IgD-negative memory B cell (primary cell): ENCODE measurements around the gene PARD3B. TPM values are rescaled to one million over a fixed set of nuclear protein-coding genes. Genes with fewer than 3 reads are reported as not detected.

Experiments used
- H3K27ac Mint-ChIP-seq, 3 donors: one replicate each; pipeline ENCODE4 v1.8.0; 2020 to 2022; ENCODE audit warnings: mild to moderate bottlenecking in 3 of 3, mixed read lengths in 3 of 3, moderate library complexity in 1 of 3
- H3K27me3 Mint-ChIP-seq: one replicate; pipeline ENCODE4 v1.8.0; 2021; ENCODE audit warnings: mixed read lengths
- H3K36me3 Mint-ChIP-seq: one replicate; pipeline ENCODE4 v1.8.0; 2020; ENCODE audit warnings: mild to moderate bottlenecking, mixed read lengths
- H3K4me1 Mint-ChIP-seq, 3 donors: one replicate each; pipeline ENCODE4 v1.8.0; 2020 to 2022; ENCODE audit warnings: mixed read lengths in 3 of 3, mild to moderate bottlenecking in 1 of 3
- H3K4me3 Mint-ChIP-seq, 4 donors: one replicate each; pipeline ENCODE4 v1.8.0; 2020 to 2022; ENCODE audit warnings: mild to moderate bottlenecking in 4 of 4, mixed read lengths in 4 of 4, moderate library complexity in 3 of 4
- H3K9me3 Mint-ChIP-seq, 3 donors: one replicate each; pipeline ENCODE4 v1.8.0; 2020 to 2021; ENCODE audit warnings: mixed read lengths in 3 of 3, mild to moderate bottlenecking in 1 of 3
- polyA plus RNA-seq: library from polyadenylated mRNA; unstranded; fragments of 300-500 nt; fragmentation: Illumina TruSeq; gene quantifications from one replicate; pipeline ENCODE4 v1.2.3, GENCODE V29; 2021

PARD3B gene
- polyA plus RNA-seq, 1 donor from 2014 or later = 0.04 TPM

DNA sequence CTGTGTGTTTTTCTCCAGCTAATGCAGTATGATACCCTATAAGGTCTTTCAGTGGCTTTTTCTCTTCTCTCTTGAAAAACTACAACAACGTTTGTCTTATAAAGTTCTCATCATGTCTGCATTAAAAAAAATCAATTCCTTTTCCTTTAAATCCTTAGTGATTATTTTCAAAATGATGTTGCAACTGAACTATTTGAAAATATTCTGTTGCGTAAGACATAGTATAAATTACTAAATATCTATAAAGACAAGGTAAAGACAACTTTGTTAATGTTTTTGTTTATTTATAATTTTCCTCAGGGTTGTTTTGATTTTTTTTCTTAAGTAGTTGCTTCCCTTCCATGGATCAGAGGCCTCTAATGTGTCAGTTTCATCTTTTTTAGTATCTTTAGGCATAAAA lies 21.2 kb downstream of the PARD3B start:
- Mint-ChIP-seq H3K27me3 (peaks cover 6% of the 10 kb centered on the region), H3K4me1 (no peaks in the 10 kb centered on the region), H3K27ac (no peak overlapping the region), H3K9me3 (peaks cover 0 to 1% (median 0%) of the 10 kb centered on the region in 3 donors), H3K4me3 (no peak overlapping the region), H3K36me3 (no peaks in the 10 kb centered on the region)

DNA sequence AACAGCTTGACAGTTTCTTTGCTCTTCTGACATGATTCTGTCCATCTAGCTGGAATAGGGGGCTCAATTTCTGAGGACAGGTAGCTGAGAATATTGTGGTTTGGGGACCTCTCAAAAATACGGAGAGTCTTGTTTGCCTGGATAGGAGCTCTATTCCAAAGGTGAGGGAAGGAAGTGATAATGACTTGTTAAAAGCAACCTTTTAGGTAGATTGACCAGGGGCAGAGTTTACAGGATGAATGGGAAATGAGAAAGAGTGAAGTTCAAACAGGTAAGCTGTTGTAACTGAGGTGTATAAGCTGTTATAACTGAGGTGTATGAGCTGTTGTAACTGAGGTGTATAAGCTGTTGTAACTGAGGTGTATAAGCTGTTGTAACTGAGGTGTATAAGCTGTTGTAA lies 25.1 kb downstream of the PARD3B start:
- Mint-ChIP-seq H3K27me3 (peaks cover 6% of the 10 kb centered on the region), H3K4me1 (no peaks in the 10 kb centered on the region)

DNA sequence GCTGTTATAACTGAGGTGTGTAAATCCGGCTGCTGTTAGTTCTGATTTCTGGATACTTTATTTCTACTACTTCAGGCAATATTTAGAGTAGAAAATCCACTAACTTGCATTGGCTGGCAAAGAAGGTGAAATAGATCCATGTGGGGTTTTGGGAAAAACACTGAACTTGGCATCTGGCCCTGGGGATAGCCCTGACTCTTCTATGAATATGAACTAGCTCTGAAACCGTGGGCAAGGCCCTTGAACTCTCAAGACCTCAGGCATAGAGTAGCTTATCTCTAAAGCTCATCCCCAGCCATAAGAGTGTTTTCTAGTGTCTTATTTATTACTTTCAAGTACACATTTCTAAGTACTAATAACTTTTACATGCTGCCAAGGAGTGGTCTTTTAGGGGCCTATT lies 25.8 kb downstream of the PARD3B start:
- Mint-ChIP-seq H3K27ac (no peak overlapping the region), H3K4me3 (no peak overlapping the region)

More for the DNA sequence above, 25.1 kb downstream of the PARD3B start:
- H3K27ac Mint-ChIP-seq = no peak overlapping the region
- no peak overlapping the region for H3K4me3 Mint-ChIP-seq
- H3K36me3 Mint-ChIP-seq = peaks cover 2% of the 10 kb centered on the region
- peaks cover 0 to 2% (median 0%) of the 10 kb centered on the region in 3 donors for H3K9me3 Mint-ChIP-seq

DNA sequence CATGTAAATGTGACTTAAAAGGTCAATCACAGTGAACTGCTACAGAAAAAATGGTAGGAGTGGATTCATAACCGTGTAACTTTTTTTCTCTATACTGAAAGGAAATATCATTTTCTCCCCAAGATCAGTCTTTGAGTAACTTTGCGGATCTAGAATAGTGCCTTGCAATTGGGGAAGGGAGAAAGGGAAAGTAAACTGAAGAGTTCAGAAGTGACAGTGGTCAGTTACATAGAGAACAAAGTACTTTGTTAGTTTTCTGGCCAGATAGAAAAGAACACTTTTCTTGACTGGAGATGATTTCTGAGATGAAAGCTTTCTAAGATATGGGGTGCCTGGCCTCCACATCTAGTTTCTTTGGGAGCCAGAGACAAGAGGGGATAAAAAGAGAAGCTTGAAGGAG lies 26.6 kb downstream of the PARD3B start:
- Mint-ChIP-seq H3K27ac (no peak overlapping the region), H3K4me3 (no peak overlapping the region), H3K36me3 (peaks cover 2% of the 10 kb centered on the region), H3K4me1 (no peaks in the 10 kb centered on the region), H3K9me3 (peaks cover 0 to 4% (median 2%) of the 10 kb centered on the region in 3 donors), H3K27me3 (peaks cover 4% of the 10 kb centered on the region)

More for the DNA sequence above, 25.8 kb downstream of the PARD3B start:
- H3K27me3 Mint-ChIP-seq = peaks cover 8% of the 10 kb centered on the region
- no peaks in the 10 kb centered on the region for H3K4me1 Mint-ChIP-seq
- peaks cover 0 to 4% (median 0%) of the 10 kb centered on the region in 3 donors for H3K9me3 Mint-ChIP-seq
- peaks cover 2% of the 10 kb centered on the region for H3K36me3 Mint-ChIP-seq

DNA sequence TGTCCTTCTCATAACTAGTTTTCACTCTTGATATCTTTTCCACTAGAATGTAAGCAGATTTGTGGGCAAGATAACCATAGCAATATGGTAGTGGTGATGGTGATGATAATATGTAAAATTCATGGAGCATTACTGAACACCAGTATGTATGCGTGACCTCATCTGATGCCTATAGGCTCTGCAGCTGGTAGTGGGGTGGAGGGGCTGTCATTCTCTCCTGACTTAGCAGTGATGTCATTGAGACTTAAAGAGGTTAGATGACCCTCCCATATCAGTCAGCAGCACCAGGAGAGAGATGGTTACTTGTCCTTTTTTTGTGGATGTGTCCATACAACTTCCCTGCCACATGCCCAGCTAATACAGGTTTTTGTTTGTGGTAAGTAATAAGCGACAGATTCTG lies 27.9 kb downstream of the PARD3B start:
- H3K9me3 Mint-ChIP-seq = peaks cover 0 to 3% (median 2%) of the 10 kb centered on the region in 3 donors
- H3K4me3 Mint-ChIP-seq = no peak overlapping the region
- peaks cover 2% of the 10 kb centered on the region for H3K36me3 Mint-ChIP-seq
- H3K4me1 Mint-ChIP-seq = no peaks in the 10 kb centered on the region
- H3K27me3 Mint-ChIP-seq = peaks cover 4% of the 10 kb centered on the region
- H3K27ac Mint-ChIP-seq = no peak overlapping the region

DNA sequence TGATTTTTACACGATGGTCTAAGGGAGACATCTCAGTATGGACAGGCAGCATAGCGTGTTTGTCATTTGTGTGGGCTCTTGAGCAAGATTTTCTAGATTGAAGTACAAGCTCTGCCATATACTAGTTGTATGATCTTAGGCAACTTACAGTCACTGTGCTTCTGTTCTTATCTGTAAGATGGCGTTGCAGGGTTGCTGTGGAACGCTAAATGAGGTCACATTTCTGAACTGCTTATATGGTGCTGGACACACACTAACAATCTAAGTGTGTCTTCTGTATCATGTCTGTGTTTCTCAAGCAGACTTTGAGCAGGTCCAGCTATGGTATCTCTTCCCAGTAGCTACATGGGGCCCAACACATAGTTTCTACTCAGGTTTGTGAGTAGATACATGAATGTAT lies 29.2 kb downstream of the PARD3B start:
- Mint-ChIP-seq H3K27me3 (peaks cover 2% of the 10 kb centered on the region), H3K27ac (no peak overlapping the region), H3K9me3 (peaks cover 0 to 5% (median 3%) of the 10 kb centered on the region in 3 donors), H3K4me3 (no peak overlapping the region), H3K4me1 (no peaks in the 10 kb centered on the region), H3K36me3 (peaks cover 2% of the 10 kb centered on the region)

DNA sequence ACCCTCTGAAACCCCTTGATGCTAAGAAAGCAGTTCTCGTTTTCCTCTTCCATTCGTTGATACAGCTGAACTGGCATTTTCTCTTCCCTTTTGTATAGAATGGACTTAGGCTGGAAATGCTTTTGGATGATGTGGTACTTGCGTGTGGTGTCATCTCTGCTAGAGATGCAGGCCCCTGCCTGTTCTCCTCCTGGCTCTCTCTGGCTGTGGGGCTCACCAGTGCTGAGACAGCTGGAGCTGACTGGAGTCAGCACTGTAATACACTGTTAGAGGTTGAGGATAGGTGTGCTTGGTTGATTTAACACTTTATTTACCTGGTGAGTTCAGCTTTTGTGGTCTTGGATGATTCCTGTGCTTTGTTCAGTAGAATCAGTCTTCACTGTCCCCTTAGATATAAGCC lies 30.2 kb downstream of the PARD3B start:
- Mint-ChIP-seq H3K27me3 (peaks cover 2% of the 10 kb centered on the region), H3K27ac (no peak overlapping the region), H3K4me3 (no peak overlapping the region), H3K9me3 (peaks cover 0 to 5% (median 3%) of the 10 kb centered on the region in 3 donors), H3K4me1 (no peaks in the 10 kb centered on the region), H3K36me3 (peaks cover 2% of the 10 kb centered on the region)

DNA sequence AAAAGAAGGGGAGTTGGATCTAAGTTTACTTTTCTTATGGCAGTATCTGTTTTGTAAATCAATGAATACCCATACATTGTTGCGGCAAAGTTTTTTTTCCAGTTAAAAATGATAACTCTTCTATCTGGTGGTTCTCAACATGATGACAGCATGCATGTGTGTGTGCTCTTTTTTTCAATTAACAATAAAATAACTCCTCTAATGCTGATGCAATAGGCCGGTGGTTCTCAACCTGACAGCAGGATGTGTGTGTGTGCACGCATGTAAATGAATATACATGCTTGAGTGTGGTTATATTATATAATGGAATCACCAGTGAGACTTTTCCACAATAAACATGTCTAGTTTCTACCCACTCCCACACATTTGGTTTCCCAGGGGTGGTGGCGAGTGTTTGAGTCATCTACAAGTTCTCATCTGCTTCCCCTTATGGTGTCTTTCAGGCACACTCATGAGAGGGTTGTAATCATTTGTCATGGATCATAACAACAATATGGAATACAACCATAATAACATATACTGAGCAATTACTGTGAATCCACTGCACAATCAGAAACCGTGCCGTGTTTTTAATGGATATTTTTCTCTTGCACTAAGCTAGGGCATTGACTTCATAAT lies 31.2 kb downstream of the PARD3B start:
- H3K27ac Mint-ChIP-seq = no peak overlapping the region
- H3K4me1 Mint-ChIP-seq = no peaks in the 10 kb centered on the region
- H3K27me3 Mint-ChIP-seq = peaks cover 2% of the 10 kb centered on the region
- peaks cover 0 to 5% (median 3%) of the 10 kb centered on the region in 3 donors for H3K9me3 Mint-ChIP-seq
- H3K36me3 Mint-ChIP-seq = peaks cover 2% of the 10 kb centered on the region
- H3K4me3 Mint-ChIP-seq = no peak overlapping the region

DNA sequence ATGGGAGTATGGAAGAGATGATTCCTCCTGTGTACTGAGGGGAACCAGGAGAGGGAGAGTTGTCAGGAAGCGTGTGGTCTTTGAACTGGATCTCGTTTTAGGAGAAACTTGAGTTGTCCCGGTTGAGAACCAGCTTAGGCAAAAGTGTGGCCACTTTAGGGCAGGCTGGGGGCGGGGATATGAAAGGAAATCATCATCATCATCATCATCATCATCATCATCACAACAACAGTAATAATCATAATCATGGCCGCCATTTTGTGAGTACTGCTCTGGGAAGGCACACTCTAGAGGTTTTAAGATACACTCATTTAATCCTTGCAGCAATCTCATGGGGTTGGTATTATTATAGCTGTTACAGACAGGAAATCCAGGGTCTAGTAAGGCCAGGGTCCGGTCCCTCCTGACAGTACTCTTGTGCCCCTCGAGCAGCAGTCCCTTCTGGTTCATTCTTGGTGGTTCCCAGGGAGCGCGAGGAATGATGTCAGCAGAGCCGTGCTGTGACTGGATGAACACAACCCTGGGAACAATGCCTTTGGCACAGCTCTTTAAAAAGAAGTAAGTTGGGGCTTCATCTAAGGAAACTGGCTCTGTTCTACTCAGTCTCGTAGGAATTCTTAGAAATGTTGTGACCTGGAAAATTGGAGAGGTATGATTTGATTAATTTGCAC lies 33.8 kb downstream of the PARD3B start:
- H3K4me1 Mint-ChIP-seq = no peaks in the 10 kb centered on the region

DNA sequence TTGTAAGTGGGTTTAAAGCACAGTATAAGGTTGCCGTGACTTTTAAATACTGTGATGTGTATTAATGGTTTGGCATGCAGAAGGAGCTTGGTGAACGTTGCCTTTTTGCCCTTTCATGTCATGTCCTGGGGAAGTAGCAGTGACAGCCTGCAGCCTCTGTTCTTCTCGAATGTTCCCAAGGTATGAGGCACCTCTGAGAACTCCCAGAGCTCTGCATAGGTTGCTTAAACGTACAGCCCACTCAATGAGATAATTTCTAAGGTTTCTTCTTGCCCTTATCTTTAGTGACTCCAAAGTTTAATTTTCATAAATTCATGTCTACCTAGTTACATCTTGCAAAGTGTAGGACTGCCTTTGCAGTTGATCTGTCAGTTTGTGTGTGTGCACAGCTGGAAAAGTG lies 36.7 kb downstream of the PARD3B start:
- H3K27me3 Mint-ChIP-seq = no peaks in the 10 kb centered on the region
- H3K4me3 Mint-ChIP-seq = no peak overlapping the region
- H3K27ac Mint-ChIP-seq = no peak overlapping the region
- no peaks in the 10 kb centered on the region for H3K4me1 Mint-ChIP-seq
- peaks cover 0 to 2% (median 1%) of the 10 kb centered on the region in 3 donors for H3K9me3 Mint-ChIP-seq
- H3K36me3 Mint-ChIP-seq = no peaks in the 10 kb centered on the region

More for the DNA sequence above, 33.8 kb downstream of the PARD3B start:
- H3K36me3 Mint-ChIP-seq = no peaks in the 10 kb centered on the region
- H3K4me3 Mint-ChIP-seq = no peak overlapping the region
- no peak overlapping the region for H3K27ac Mint-ChIP-seq
- H3K27me3 Mint-ChIP-seq = peaks cover 2% of the 10 kb centered on the region
- peaks cover 0 to 5% (median 3%) of the 10 kb centered on the region in 3 donors for H3K9me3 Mint-ChIP-seq

DNA sequence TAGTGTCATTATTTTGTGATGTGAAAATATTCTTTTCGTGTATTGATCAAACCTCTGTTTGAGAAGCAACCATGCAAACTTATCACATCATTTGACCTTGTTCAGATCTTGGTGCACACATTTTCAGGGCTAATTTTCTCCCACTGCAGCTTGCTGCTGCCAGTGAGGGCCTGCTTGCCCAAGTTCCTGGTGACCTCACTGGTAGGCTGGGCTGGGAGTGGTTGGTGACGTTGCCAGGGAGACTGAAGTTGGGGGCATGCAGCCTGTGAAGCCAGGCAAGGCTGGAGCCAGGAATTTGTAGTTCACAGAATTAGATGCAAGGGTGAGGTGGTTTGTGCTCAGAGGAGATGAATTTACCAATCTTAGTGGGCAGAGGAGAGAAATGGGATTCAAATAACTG lies 38.5 kb downstream of the PARD3B start:
- Mint-ChIP-seq H3K27me3 (no peaks in the 10 kb centered on the region), H3K27ac (no peak overlapping the region), H3K36me3 (no peaks in the 10 kb centered on the region), H3K9me3 (peaks cover 0 to 1% (median 0%) of the 10 kb centered on the region in 3 donors), H3K4me3 (no peak overlapping the region), H3K4me1 (no peaks in the 10 kb centered on the region)

DNA sequence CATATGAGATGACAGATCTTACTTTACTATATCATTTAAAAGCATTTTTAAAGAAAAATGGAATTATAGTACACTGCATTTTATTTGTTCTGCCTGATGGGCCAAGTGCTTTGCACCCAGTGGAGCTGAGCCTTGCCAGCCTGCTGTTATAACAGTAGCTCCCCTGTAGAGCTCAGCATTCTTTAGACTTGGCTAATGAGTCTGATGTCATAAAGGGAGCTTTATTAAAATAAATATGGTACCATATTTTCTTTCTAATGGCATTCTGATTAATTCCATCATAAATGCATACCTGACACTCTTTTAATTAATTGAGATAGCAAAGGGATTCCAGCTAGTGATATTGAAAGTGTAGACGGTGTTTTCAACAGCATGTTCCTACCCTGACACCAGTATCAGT lies 40.7 kb downstream of the PARD3B start:
- H3K27ac Mint-ChIP-seq = no peak overlapping the region
- no peaks in the 10 kb centered on the region for H3K4me1 Mint-ChIP-seq
- H3K9me3 Mint-ChIP-seq = peaks cover 0 to 8% (median 3%) of the 10 kb centered on the region in 3 donors
- no peaks in the 10 kb centered on the region for H3K36me3 Mint-ChIP-seq
- no peak overlapping the region for H3K4me3 Mint-ChIP-seq
- H3K27me3 Mint-ChIP-seq = no peaks in the 10 kb centered on the region

DNA sequence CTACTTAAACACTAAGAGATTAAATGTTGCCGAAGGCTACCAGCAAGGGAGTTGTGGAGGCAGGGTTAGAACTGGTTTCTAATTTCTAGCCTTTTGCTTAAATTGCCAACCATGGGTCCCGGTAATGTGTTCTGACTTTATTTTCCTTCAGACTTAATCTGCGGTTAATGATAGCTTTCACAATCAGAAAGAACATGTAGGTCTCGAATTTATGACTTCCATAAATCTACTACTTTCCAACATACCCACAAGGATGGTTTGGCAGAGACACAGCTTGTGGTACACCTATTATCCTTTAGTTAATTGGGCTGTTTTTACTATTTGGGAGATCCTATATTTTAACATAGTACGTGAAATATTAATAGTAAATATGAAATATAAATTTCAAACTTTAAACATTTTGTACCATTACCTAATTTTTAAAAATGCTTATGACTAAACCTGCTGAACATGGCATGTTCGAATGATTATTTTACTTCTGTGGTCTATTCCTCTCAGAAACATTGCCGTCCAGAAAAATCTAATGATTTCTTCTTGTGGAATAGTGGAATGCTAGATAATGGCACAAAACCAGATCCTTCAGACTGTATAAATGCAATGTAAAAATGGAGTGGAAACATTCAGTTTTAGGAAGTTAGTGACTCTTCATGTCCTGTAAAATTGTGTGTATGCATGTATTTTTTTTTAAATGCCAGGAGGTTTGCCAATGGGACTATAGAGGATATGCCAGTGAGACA lies 41.3 kb downstream of the PARD3B start:
- H3K4me3 Mint-ChIP-seq = no peak overlapping the region
- no peaks in the 10 kb centered on the region for H3K4me1 Mint-ChIP-seq
- peaks cover 0 to 8% (median 3%) of the 10 kb centered on the region in 3 donors for H3K9me3 Mint-ChIP-seq
- no peaks in the 10 kb centered on the region for H3K27me3 Mint-ChIP-seq
- H3K36me3 Mint-ChIP-seq = no peaks in the 10 kb centered on the region
- no peak overlapping the region for H3K27ac Mint-ChIP-seq

DNA sequence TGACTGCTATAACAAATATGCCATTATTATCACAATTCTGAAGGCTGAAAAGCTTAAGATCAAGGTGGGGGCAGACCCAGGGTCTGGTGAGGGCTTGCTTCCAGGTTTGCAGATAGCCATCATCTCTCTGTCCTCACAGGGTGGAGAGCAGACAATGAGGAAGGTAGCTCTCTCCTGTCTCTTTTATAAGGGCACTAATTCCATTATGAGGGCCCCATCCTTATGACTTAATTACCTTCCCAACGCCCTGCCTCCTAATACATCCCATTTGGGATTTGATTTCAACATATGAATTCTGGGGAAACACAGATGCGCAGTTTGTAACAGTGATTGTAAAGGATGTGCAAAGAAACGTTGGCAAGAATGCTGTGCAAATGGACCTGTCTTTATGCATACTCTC lies 44.8 kb downstream of the PARD3B start:
- no peaks in the 10 kb centered on the region for H3K4me1 Mint-ChIP-seq
- no peaks in the 10 kb centered on the region for H3K27me3 Mint-ChIP-seq
- H3K36me3 Mint-ChIP-seq = no peaks in the 10 kb centered on the region
- peaks cover 0 to 8% (median 3%) of the 10 kb centered on the region in 3 donors for H3K9me3 Mint-ChIP-seq
- no peak overlapping the region for H3K27ac Mint-ChIP-seq
- no peak overlapping the region for H3K4me3 Mint-ChIP-seq

DNA sequence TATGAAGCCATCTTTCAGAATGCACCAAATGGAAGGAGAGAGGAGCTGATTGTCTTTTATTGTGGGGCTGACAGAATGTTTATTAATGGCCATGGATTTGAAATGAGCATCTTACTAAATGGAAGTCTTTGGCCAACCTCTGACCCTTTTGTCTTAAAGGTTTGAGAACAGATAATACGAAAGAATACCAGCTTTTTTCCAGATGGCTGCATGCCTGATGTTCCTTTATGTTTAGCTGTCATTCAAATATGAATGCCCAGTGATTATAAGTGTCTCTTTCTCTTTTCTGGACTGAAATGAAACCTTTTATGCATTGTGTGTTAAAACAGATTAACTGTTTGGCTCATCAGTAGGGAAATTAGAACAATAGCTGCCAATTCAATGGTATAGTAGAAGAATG lies 46.0 kb downstream of the PARD3B start:
- Mint-ChIP-seq H3K9me3 (peaks cover 0 to 8% (median 3%) of the 10 kb centered on the region in 3 donors), H3K36me3 (no peaks in the 10 kb centered on the region), H3K4me3 (no peak overlapping the region), H3K4me1 (no peaks in the 10 kb centered on the region), H3K27me3 (no peaks in the 10 kb centered on the region), H3K27ac (no peak overlapping the region)
